Activated CD4-positive, alpha-beta memory T cell treated with anti-CD3 and anti-CD28 coated beads, Interleukin-2, amount 10 ng/mL, durations not matched to agents 7 days and 5 days (primary cell): ENCODE data around the gene INF2. TPM values are rescaled to one million over a fixed set of nuclear protein-coding genes. Genes with fewer than 3 reads are reported as not detected.

Experiments used
- CTCF ChIA-PET: fragments of 350-600 bp; sonication (Branson Sonifier 250); formaldehyde crosslinking; loops from one replicate; lab custom pipeline; 2021; ENCODE audit warnings: antibody characterized with exemption, inconsistent platforms; lab: Charles Lee
- POLR2A ChIA-PET: fragments of 350-600 bp; sonication (Branson Sonifier 250); formaldehyde crosslinking; loops from one replicate; lab custom pipeline; 2021; ENCODE audit warnings: antibody characterized with exemption; lab: Charles Lee
- DNase-seq: peaks from one replicate; pipeline ENCODE4 v3.0.0-alpha.2; 2020
- H3K27ac Mint-ChIP-seq: one replicate; pipeline ENCODE4 v1.8.0; 2021; ENCODE audit warnings: mild to moderate bottlenecking, mixed read lengths
- H3K27me3 Mint-ChIP-seq: one replicate; pipeline ENCODE4 v1.8.0; 2021; ENCODE audit warnings: mixed read lengths
- H3K36me3 Mint-ChIP-seq: one replicate; pipeline ENCODE4 v1.8.0; 2021; ENCODE audit warnings: low read depth, mixed read lengths
- H3K4me1 Mint-ChIP-seq: one replicate; pipeline ENCODE4 v1.8.0; 2021; ENCODE audit warnings: mixed read lengths
- H3K4me3 Mint-ChIP-seq: one replicate; pipeline ENCODE4 v1.8.0; 2021; ENCODE audit warnings: mild to moderate bottlenecking, mixed read lengths
- H3K9me3 Mint-ChIP-seq: one replicate; pipeline ENCODE4 v1.8.0; 2021; ENCODE audit warnings: mixed read lengths
- total RNA-seq, 2 experiments: library from RNA; stranded (reverse); gene quantifications; one replicate each; pipeline ENCODE4 v1.2.3, GENCODE V29; 2021

Gene INF2
- total RNA-seq, 2 experiments from 2014 or later: 120 to 132 TPM

GRCh38 chr14:104770072-104770579 is 80.7 kb downstream of the INF2 start:
- Mint-ChIP-seq H3K4me1 (peaks cover 2% of the 10 kb centered on the region), H3K4me3 (no peak overlapping the region), H3K27me3 (no peaks in the 10 kb centered on the region), H3K36me3 (peaks cover 39% of the 10 kb centered on the region), H3K9me3 (no peaks in the 10 kb centered on the region), H3K27ac (no peak overlapping the region)
- POLR2A ChIA-PET: interaction anchor here (1.3 to 3.9 kb wide), 2 partner anchors 17 to 56 kb away, joined by 8 to 19 read pairs; partner anchors contain the start of gene SIVA1
- CTCF ChIA-PET: interaction anchor here (0.9 to 2.1 kb wide), 6 partner anchors 12 to 63 kb away, joined by 3 to 20 read pairs (median 5); partner anchors contain the start of gene SIVA1
- no peak for DNase-seq

- H3K27ac Mint-ChIP-seq: no peak overlapping the region
- POLR2A ChIA-PET: interaction anchor here (0.8 to 3.9 kb wide), 3 partner anchors 18 to 56 kb away, joined by 4 to 19 read pairs (median 8); partner anchors contain the start of gene SIVA1
- H3K4me1 Mint-ChIP-seq: peaks cover 2% of the 10 kb centered on the region
- H3K27me3 Mint-ChIP-seq: no peaks in the 10 kb centered on the region
- H3K9me3 Mint-ChIP-seq: no peaks in the 10 kb centered on the region
- peaks cover 40% of the 10 kb centered on the region for H3K36me3 Mint-ChIP-seq
- no peak overlapping the region for H3K4me3 Mint-ChIP-seq
- no peak for DNase-seq
- CTCF ChIA-PET: interaction anchor here (0.8 to 2.1 kb wide), 6 partner anchors 8 to 62 kb away, joined by 3 to 20 read pairs (median 5); partner anchors contain the start of gene SIVA1
Observed at GRCh38 chr14:104770851-104771272, 81.4 kb downstream of the INF2 start.

DNA sequence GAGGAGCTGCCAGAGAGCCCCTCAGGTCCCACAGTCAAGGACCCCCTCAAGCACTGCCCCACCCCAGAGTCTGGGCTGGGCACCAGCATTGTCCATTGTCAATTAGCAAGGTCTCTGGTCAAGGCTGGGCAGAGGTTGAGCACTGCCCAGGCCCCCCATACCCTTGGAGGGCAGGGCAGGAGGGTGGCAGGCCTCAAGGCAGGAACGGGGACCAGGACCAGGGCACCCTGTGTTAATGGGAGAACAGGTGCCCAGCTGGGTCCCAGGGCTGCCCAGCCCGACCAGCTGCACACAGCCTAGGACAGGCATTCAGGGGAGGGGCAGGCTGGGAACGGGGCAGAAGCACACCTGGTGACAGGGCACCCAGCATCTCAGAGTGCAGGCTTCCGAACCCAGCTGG is 82.0 kb downstream of the INF2 start:
- no peaks in the 10 kb centered on the region for H3K9me3 Mint-ChIP-seq
- H3K27ac Mint-ChIP-seq: no peak overlapping the region
- no peak overlapping the region for H3K4me3 Mint-ChIP-seq
- peaks cover 45% of the 10 kb centered on the region for H3K36me3 Mint-ChIP-seq
- H3K4me1 Mint-ChIP-seq: peaks cover 2% of the 10 kb centered on the region
- ChIA-PET CTCF (interaction anchor here (0.8 to 2.1 kb wide), 4 partner anchors 8 to 55 kb away, joined by 3 to 20 read pairs (median 8); partner anchors contain the start of gene SIVA1), POLR2A (interaction anchor here (0.8 to 3.9 kb wide), 2 partner anchors 27 to 55 kb away, joined by 4 to 19 read pairs; no protein-coding TSS in a partner anchor)
- H3K27me3 Mint-ChIP-seq: no peaks in the 10 kb centered on the region
- no peak for DNase-seq

Other genes starting within 250 kb of the INF2 start
- gene C14orf180, start 109.9 kb upstream of the INF2 start, total RNA-seq: not detected
- gene TMEM179, start 84.8 kb upstream of the INF2 start, total RNA-seq: not detected
- gene ADSS1, start 34.6 kb downstream of the INF2 start, total RNA-seq: 1 to 10 TPM in 1 of 2 experiments, under 1 TPM in 1; 0.98 to 1.2 TPM
- gene SIVA1, start 63.5 kb downstream of the INF2 start, total RNA-seq: 10 to 100 TPM; 87.0 to 96.2 TPM
- gene AKT1, start 106.1 kb downstream of the INF2 start, total RNA-seq: 100 to 1,000 TPM; 157 to 162 TPM
- 1 to 10 TPM; 4.9 to 5.5 TPM for gene ZBTB42, start 111.5 kb downstream of the INF2 start, total RNA-seq
- 1 to 10 TPM; 3.0 to 3.2 TPM for gene CEP170B, start 175.7 kb downstream of the INF2 start, total RNA-seq
- gene PLD4, start 235.3 kb downstream of the INF2 start, total RNA-seq: not detected